ENCODE data around the gene SMAD3.

SMAD3 gene

DNA sequence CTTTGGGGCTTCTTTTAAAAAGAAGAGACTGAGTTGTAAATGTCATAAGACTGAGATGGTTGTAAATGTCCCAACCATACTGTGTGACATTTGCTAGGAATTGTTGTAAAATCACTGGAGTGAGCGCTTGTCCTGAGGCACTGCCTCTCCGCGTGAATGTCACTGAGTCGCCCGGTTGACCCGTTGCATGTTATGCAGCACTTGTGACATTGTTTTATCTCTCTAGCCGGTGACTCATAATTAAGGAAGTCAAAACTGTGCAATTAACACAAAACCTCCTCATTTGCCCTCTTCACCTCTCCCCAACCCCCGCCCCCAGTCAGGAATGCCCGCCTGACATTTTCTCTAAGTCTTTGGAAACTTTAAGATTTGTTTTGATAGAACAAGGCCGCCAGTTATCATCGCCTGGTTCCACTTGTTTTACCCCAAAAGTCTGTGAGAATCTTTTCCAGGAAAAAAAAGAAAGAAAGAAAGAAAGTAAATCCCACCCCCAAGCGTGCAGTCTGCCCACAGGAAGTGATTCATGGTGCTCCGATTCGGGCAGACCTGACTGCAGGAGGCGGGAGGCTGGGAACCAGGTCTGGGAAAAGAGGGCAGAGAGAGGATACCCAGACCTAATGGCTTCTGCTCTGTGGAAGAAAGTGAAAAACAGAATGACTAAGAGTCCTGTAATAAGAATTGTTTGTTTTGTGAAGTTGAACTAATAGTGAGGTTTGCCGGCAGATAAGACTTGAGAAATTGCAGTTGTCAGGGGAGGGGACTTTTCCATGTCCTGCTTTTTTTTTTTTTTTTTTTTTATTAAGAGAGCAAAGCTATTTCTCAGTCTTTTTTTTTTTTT, 84.8 kb downstream of the SMAD3 start (continued):
- TF ChIP-seq, protein P1, sequence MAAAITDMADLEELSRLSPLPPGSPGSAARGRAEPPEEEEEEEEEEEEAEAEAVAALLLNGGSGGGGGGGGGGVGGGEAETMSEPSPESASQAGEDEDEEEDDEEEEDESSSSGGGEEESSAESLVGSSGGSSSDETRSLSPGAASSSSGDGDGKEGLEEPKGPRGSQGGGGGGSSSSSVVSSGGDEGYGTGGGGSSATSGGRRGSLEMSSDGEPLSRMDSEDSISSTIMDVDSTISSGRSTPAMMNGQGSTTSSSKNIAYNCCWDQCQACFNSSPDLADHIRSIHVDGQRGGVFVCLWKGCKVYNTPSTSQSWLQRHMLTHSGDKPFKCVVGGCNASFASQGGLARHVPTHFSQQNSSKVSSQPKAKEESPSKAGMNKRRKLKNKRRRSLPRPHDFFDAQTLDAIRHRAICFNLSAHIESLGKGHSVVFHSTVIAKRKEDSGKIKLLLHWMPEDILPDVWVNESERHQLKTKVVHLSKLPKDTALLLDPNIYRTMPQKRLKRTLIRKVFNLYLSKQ (tag by site-specific recombination; IDR thresholded peaks at IDR 0.05; ENCODE audit: borderline replicate concordance): no peak
- TF ChIP-seq ZNF776 (tag by site-specific recombination; IDR thresholded peaks at IDR 0.05; ENCODE audit: borderline replicate concordance) (no peak), ZNF433 (tag by site-specific recombination; IDR thresholded peaks at IDR 0.05; ENCODE audit: low read depth) (no peak), ZNF398 (tag by site-specific recombination; IDR thresholded peaks at IDR 0.05) (peak; percentile 56), SALL2 (tag by site-specific recombination; IDR thresholded peaks at IDR 0.05; ENCODE audit: borderline replicate concordance) (no peak), ZNF175 (tag by site-specific recombination; IDR thresholded peaks at IDR 0.05) (no peak), ZNF24 (tag by site-specific recombination; IDR thresholded peaks at IDR 0.05) (peak; percentile 89), WT1 (tag by site-specific recombination; IDR thresholded peaks at IDR 0.05) (peak; percentile 99), GLIS1 (tag by site-specific recombination; IDR thresholded peaks at IDR 0.05) (peak; percentile 84), ZNF707 (tag by site-specific recombination; IDR thresholded peaks at IDR 0.05) (no peak), ZSCAN30 (tag by site-specific recombination; IDR thresholded peaks at IDR 0.05) (no peak; the same call in 1 of the 2 replicates), ZNF146 (tag by site-specific recombination; IDR thresholded peaks at IDR 0.05) (0 out of 2 replicates have a peak, but pooled peaks have one; percentile 13), HOXC10 (CRISPR knock-in tag; IDR thresholded peaks at IDR 0.05) (no peak), ZNF341 (tag by site-specific recombination; IDR thresholded peaks at IDR 0.05; ENCODE audit: low read depth) (no peak), ZNF521 (tag by site-specific recombination; IDR thresholded peaks at IDR 0.05) (no peak), SP7 (tag by site-specific recombination; IDR thresholded peaks at IDR 0.05) (peak; percentile 99), ZNF366 (tag by site-specific recombination; conservative IDR thresholded peaks at IDR 0.05) (peak; percentile 91), ZNF785 (tag by site-specific recombination; IDR thresholded peaks at IDR 0.05) (no peak), KLF10 (tag by site-specific recombination; IDR thresholded peaks at IDR 0.05) (peak; percentile 56; the same call in 1 of the 2 replicates), KLF16 (tag by site-specific recombination; IDR thresholded peaks at IDR 0.05) (no peak; the same call in none of the 2 replicates), ZNF501 (tag by site-specific recombination; IDR thresholded peaks at IDR 0.05) (peak; percentile 79; the same call in 1 of the 2 replicates), ZBTB20 (tag by site-specific recombination; IDR thresholded peaks at IDR 0.05) (peak; percentile 58), ZNF248 (tag by site-specific recombination; IDR thresholded peaks at IDR 0.05) (no peak), ZNF121 (tag by site-specific recombination; IDR thresholded peaks at IDR 0.05) (no peak), IKZF3 (tag by site-specific recombination; IDR thresholded peaks at IDR 0.05) (peak; percentile 89; the same call in 1 of the 2 replicates), GLI2 (tag by site-specific recombination; IDR thresholded peaks at IDR 0.05; ENCODE audit: borderline replicate concordance, low read depth) (peak; percentile 32; the same call in 1 of the 2 replicates), ZNF335 (tag by site-specific recombination; conservative IDR thresholded peaks at IDR 0.05) (peak; percentile 68), ZNF768 (tag by site-specific recombination; IDR thresholded peaks at IDR 0.05) (no peak), ZNF514 (tag by site-specific recombination; IDR thresholded peaks at IDR 0.05) (no peak), MYNN (tag by site-specific recombination; IDR thresholded peaks at IDR 0.05; ENCODE audit: borderline replicate concordance) (peak; percentile 78)
- TF ChIP-seq, protein P2, sequence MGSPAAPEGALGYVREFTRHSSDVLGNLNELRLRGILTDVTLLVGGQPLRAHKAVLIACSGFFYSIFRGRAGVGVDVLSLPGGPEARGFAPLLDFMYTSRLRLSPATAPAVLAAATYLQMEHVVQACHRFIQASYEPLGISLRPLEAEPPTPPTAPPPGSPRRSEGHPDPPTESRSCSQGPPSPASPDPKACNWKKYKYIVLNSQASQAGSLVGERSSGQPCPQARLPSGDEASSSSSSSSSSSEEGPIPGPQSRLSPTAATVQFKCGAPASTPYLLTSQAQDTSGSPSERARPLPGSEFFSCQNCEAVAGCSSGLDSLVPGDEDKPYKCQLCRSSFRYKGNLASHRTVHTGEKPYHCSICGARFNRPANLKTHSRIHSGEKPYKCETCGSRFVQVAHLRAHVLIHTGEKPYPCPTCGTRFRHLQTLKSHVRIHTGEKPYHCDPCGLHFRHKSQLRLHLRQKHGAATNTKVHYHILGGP (tag by site-specific recombination; IDR thresholded peaks at IDR 0.05): peak; percentile 74
- TF ChIP-seq, protein P3, sequence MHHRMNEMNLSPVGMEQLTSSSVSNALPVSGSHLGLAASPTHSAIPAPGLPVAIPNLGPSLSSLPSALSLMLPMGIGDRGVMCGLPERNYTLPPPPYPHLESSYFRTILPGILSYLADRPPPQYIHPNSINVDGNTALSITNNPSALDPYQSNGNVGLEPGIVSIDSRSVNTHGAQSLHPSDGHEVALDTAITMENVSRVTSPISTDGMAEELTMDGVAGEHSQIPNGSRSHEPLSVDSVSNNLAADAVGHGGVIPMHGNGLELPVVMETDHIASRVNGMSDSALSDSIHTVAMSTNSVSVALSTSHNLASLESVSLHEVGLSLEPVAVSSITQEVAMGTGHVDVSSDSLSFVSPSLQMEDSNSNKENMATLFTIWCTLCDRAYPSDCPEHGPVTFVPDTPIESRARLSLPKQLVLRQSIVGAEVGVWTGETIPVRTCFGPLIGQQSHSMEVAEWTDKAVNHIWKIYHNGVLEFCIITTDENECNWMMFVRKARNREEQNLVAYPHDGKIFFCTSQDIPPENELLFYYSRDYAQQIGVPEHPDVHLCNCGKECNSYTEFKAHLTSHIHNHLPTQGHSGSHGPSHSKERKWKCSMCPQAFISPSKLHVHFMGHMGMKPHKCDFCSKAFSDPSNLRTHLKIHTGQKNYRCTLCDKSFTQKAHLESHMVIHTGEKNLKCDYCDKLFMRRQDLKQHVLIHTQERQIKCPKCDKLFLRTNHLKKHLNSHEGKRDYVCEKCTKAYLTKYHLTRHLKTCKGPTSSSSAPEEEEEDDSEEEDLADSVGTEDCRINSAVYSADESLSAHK (tag by site-specific recombination; IDR thresholded peaks at IDR 0.05): peak; percentile 54; the same call in 1 of the 2 replicates
- TF ChIP-seq, protein P4, sequence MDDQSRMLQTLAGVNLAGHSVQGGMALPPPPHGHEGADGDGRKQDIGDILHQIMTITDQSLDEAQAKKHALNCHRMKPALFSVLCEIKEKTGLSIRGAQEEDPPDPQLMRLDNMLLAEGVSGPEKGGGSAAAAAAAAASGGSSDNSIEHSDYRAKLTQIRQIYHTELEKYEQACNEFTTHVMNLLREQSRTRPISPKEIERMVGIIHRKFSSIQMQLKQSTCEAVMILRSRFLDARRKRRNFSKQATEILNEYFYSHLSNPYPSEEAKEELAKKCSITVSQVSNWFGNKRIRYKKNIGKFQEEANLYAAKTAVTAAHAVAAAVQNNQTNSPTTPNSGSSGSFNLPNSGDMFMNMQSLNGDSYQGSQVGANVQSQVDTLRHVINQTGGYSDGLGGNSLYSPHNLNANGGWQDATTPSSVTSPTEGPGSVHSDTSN (CRISPR knock-in tag; IDR thresholded peaks at IDR 0.05): no peak
